HG03469 (cell line): ENCODE results near the gene PPIE.
"Not testable (repeated sequence)": the region's sequence is repeated elsewhere in the genome, so short reads cannot be mapped to it uniquely, and the experiment has no call there.

Experiments used
- ATAC-seq: cut with Tn5 transposase; IDR thresholded peaks from one replicate; pipeline ENCODE4 v1.9.1; 2021; ENCODE audit warnings: mild to moderate bottlenecking, moderate library complexity, moderate number of reproducible peaks; ENCODE audit not compliant: unreplicated experiment

Gene PPIE

GRCh38 chr1:39776886-39777285, 38.2 kb downstream of the PPIE start:
- no peak for ATAC-seq

- no peak for ATAC-seq
Observed at GRCh38 chr1:39777306-39777705, 38.6 kb downstream of the PPIE start.

- not testable (repeated sequence) for ATAC-seq
Observed at GRCh38 chr1:39777896-39778295, 39.2 kb downstream of the PPIE start.

GRCh38 chr1:39778463-39779099, 39.9 kb downstream of the PPIE start:
- not testable (repeated sequence) for ATAC-seq

- ATAC-seq: no peak
Observed at GRCh38 chr1:39779137-39779536, 40.5 kb downstream of the PPIE start.

- no peak for ATAC-seq
Observed at GRCh38 chr1:39779821-39780220, 41.1 kb downstream of the PPIE start.

- no peak for ATAC-seq
Observed at GRCh38 chr1:39781349-39781715, 42.6 kb downstream of the PPIE start.

- no peak for ATAC-seq
Observed at GRCh38 chr1:39782103-39782502, 43.4 kb downstream of the PPIE start.

- ATAC-seq: not testable (repeated sequence)
Observed at GRCh38 chr1:39782685-39783084, 44.0 kb downstream of the PPIE start.

GRCh38 chr1:39786303-39787107, 47.8 kb downstream of the PPIE start:
- not testable (repeated sequence) for ATAC-seq

- ATAC-seq: not testable (repeated sequence)
Observed at GRCh38 chr1:39787108-39787375, 48.4 kb downstream of the PPIE start.

GRCh38 chr1:39787468-39787867, 48.8 kb downstream of the PPIE start:
- no peak for ATAC-seq

- ATAC-seq: not testable (repeated sequence)
Observed at GRCh38 chr1:39787964-39788363, 49.3 kb downstream of the PPIE start.

GRCh38 chr1:39788426-39788757, 49.7 kb downstream of the PPIE start:
- no peak for ATAC-seq

- no peak for ATAC-seq
Observed at GRCh38 chr1:39788758-39789570, 50.3 kb downstream of the PPIE start, which contains the start of gene BMP8B. Gene BMP8B (minus strand): TSS chr1:39788865. CDS start chr1:39788485, 380 bp downstream.

- ATAC-seq: no peak
Observed at GRCh38 chr1:39789571-39790110, 51.0 kb downstream of the PPIE start.

- no peak for ATAC-seq
Observed at GRCh38 chr1:39791838-39792237, 53.2 kb downstream of the PPIE start.

- ATAC-seq: no peak
Observed at GRCh38 chr1:39795651-39796050, 57.0 kb downstream of the PPIE start.

GRCh38 chr1:39798859-39799769, 60.4 kb downstream of the PPIE start:
- ATAC-seq: peak; percentile 79

- no peak for ATAC-seq
Observed at GRCh38 chr1:39799770-39800470, 61.2 kb downstream of the PPIE start.
